ENCODE data around the gene IGF1R. TPM values are rescaled to one million over a fixed set of nuclear protein-coding genes. Genes with fewer than 3 reads are reported as not detected.
A peak's percentile ranks its signal among the peaks of the same experiment; 100 is the strongest.

IGF1R gene
- polyA plus RNA-seq, 5 donors, result 23.6 to 32.0 (median 30.6) TPM

DNA sequence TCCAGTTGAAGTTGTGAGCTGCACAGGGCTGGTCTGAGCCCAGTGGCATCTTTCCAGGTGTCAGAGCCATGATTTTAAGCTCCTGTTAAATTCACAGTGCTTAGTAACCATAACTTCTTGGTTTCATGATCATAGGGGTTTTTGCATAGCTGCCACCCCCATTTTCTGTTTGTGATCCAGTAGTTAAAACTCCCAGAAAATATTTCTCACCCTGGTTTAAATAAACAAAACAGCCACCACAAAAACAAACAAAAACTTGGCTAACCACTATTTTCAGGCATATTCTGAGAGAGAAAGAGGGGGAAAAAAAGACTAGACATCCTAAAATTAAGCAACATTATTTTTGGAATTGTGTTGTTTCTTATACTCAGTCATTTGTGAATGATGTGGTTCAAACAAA, 175.3 kb downstream of the IGF1R start:
- no peak for DNase-seq

DNA sequence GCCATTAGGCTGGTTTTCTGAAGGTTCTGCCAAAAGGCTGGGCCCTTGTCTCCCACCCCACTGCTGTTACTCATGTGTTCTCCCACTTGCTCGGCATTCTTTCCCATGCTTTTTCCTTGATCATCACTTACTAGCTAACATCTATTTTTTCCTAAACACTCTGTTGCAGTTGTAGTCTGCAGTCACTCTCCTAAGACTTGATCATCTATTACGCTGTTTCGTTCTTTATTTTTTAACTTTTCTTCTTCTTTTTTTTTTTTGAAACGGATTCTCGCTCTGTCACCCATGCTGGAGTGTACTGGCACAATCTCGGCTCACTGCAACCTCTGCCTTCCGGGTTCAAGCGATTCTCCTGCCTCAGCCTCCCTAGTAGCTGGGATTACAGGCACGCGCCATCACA, 176.3 kb downstream of the IGF1R start:
- no peak for DNase-seq

DNA sequence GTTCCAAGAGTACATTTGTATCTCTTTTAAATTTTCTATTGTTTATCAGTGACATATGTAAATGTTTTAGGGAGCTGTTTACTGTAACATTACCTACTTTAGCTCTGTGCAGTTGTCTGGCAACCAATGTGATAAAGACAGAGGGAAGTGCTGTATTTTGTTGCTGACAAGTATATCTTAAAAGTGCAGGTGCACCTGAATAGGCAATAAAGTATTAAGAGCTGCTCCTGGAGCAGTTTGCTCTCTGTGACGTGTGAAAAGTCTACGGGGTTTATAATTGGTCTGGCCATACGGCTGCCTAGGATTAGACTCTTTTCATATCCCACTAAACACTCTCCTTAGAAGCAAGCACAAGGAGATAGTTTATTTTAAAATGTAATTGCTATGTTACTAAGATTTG, 178.3 kb downstream of the IGF1R start:
- DNase-seq, result no peak

DNA sequence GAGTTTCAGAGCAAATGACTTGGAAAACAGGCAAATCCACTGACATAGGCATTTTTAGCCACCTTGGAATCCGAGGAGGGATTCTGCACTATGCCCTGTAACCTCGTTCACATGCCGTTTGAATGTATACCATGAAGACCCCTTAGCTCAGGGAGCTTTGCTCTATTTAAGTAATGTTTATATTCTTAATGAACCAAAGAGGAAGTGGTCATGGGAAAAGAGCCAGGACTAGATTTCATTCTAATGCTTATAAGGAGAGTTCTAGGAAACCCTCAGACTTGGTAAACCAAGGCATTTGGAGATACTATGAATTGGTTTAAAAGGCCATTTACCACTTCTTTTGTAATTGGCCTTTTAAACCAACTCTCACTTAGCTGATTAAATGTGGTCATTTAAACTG, 178.9 kb downstream of the IGF1R start:
- DNase-seq, result no peak

DNA sequence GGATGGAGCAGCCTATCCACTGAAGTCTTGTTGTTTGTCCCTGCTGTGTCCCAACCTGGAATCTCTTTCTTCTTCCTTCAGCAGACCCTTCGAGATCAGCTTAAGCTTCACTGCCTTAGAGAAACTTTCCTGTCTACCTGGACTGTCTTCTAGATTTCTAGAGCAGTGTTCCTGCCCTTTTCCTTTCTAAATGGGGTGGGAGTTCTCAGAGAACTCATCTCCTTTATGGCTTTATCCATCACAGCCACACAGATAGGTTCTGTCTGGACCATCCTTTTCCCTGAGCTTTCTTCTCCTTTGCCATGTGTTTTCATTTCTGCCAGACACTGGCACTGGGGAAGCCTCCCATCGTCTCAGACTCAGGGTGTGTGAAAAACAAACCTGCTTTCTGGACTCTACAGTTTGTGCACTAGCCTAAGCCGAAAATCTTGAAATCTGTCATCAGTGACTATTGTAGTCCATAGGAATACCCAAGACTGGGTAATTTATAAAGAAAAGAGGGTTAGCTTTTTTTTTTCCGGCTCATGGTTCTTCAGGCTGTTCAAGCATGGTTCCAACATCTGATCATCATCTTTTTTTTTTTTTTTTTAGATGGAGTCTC, 181.8 kb downstream of the IGF1R start:
- no peak for DNase-seq

DNA sequence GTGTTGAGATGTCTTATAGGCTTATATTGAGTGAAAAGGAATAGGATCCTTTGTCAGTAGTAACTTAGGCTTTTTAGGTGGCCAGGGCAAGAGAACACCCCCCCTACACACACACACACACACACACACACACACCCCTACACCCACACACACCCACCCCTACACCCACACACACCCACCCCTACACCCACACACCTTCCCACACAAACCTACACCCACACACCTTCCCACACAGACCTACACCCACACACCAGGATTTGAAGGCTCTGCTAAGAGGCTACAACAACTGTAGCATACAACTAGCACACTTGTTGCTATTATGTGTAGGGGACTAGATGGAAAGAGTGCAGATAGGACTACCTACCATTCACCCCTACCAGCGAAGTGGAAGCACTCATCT, 186.6 kb downstream of the IGF1R start:
- DNase-seq, result no peak

DNA sequence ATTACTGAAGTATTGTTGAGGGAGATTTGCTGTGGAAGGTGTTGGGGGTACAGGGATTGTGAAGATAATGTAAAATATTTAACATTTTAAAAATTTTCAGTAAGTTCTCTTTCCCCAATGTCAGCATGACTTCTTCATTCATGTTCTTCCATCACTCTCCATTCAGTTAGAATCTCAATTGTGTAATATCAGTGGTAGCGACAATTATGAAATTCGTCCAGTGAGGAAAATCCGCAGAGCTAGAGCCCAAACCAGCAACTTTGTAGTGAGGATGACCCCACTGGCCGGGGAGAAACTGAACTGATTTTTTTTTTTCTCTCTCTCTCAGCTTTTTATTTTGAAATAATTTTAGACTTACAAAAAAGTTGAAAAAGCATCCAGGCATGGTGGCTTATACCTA, 187.5 kb downstream of the IGF1R start:
- no peak for DNase-seq

DNA sequence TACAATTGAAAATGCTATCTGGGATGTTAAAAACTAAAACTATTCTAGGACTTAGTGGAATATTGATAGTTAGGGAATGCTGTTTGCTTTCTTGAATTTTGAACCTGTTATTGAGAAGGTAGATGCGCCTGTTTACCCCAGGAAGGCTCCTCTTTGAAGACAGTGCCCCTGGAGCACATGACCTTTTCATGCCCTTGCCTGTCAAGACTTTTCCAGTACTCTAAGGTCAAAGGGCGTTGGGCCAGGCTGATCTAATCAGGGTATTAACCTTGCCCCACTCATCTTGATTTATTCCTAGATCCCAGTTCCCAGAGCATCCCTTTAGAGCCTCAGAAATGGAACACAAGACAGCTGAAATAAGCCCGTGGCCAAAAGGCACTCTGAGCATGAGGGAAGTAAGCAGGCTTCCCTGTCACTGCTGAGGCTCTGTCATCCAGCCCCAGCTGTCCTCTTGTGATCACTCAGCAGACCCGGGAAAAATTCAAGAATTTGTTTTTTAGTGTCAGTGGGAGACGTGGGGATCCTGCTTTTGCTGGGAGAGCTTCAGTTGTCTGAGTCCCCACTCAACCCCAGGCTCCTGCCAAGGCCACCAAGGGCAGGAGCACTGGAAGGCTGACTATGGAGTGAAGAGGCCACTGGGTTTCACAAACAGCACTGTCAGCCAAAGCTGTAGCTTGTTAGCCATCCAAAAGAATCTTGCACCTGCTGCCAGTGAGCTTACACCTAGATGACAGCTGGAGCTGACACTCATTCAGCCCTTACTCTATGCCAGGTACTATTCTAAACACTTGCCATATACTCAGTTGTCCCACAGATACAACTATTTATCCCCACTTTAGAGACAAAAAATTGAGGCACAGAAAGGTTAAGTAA, 190.3 kb downstream of the IGF1R start:
- no peak for DNase-seq

DNA sequence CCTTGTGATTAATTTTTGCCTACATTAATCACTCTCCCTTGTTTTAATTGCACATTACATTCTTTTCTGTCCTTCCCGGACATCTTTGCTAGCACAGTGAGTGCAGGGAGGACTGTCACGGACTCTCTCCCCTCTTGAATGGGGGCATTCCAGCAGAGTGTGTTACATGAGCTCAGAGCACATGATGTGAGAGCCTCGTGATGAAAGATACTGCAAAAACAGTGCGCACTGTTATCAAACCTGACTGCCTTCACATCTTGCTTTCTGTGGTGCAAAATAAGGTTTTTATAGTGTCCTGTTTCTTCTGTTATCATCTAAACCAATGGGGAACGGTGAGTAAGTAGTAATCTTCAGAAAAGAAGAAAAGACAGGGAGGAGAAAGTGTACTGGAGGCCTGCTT, 191.7 kb downstream of the IGF1R start:
- no peak for DNase-seq

DNA sequence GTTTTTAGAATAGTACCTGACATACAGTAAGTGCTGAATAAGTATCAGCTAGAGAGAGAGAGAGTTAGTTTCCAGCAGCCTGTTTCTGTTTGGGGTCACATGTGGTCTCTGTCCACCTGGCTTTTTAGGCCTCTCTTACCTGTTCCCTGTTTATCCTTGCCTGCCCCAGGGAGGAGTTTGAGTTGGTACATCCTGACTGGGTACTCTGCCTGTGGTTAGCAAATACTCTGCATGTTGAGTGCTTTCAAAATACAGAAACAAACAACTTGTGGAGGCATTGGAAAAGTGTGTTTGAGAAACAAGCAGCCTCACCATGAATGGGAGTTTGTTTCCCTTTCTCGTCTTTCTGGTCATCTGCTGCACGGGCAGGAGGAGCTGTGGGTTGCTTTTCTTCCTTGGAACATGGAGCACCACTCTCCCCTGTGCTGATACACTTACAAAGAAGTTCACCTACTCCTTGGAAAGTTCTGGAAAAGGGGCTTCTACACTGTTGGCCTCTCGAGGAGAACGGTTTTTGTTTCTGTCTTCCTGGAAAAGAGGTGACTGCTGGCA, 193.2 kb downstream of the IGF1R start:
- no peak for DNase-seq

DNA sequence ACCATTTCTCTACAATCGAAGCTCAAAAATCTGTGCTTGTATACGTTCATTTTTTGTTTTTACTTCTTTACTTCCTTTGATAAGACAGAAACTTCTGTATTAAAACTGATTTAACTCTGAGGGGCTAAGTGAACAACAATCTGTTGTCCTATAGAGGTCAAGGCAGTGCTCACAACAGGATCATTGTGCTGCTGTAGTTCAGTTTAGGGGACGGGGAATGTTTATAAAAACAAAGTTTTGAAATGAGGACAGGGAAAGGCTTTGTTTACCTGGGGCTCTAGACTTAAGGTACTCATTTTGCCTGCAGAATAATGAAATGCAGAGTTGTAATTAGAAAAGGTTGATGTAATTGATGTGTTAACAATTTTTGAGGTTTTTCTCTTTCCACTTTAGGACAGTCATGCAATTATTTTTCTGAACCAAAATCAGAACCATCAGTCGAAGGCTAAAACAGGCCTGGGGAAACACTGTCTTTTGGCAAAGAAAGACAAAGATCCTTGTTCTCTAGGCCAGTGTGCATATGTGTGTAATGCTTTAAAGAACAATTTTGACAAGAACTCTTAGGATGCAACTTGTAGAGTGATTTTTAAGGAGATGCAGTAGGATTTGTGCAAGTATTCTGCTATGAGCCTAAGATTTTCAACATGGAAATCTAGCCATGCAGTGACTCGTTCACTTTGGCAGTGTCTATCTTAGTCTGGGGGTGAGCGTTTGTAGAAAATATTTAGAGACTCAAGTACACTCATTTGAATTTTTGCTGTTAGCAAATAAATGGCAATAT, 194.0 kb downstream of the IGF1R start:
- DNase-seq, result no peak

DNA sequence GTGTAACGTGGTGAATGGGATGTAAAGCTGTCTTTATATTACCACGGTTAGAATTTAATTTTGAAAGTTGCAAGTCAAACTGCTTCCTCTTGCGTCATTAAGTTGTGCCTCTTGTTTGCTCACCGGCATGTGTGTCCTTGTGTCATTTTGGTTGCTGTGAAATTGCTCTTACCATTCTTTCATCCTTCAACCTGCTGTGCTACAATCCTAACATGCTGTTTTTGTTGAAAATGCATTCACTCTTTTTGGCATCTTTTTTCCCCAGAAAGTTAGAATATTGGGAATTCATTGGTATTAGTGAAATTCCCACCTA, 194.6 kb downstream of the IGF1R start:
- DNase-seq, result no peak

DNA sequence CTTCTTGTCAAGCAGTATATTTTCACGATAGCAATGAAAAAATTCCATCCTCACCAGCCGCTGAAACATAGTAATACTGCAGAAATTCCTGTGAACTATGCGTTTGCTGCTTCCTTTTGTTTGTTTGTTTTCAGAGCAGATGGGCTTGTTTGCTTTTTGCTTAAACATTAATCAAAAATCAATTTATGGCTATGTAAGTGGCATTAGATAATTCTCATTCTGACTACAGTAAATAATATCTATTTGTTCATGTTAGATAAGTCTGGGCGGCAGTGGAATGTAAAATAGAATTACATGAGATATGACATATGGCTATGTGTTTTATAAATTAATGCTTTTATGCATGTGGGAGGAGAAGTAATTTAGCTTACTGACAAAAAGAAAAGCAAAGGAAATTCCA, 195.5 kb downstream of the IGF1R start:
- no peak for DNase-seq

DNA sequence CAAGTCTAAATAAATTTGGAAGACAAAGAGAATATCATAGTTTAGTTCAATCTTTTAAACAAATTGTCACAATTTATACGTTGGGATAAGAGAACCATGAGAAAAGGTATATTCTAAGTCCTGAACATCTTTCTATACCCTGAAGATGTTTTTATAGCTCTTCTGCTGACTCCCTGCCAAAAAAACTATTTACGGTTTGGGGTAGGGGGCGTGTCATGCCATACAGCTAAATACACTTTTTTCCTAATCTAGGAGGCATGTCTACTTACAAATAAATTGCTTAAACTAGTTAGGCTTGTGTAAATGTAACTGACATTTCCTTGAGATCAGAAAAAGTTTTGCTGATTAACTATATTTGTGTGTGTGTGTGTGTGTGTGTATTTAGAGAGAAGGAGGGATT, 195.9 kb downstream of the IGF1R start:
- no peak for DNase-seq

DNA sequence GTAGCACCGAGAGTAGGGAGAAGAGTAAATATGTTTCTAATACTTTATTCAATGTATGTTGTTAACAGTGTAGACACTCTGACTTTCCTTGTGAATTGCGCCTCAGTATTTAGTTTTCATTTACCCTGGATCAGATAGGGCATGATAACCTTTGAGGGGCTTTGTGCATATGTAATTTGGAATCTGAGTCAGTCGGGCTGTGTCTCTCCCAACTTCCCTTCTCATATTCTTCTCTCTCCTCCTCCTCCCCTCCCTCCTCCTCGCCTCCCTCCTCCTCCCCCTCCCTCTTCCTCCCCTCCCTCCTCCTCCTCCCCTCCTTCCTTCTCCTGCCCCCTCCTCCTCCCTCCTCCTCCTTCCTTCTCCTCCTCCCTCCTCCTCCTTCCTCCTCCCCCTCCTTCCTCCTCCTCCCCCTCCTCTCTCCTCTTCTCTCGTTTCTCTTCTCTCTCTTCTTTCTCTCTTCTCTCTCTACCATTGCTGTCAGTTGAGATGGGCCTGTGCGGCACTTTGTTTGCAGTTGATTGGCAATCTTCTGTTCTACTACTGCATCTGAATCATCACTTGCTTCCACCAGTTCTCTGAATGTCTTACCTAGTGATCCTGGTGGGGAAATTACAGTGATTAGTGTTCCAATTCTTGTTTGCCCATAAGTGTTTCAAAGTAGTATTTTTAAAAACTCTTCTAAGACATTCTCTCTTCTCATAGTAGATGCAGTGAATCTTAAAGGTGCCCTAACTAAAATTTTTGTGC, 197.0 kb downstream of the IGF1R start:
- DNase-seq, result no peak

DNA sequence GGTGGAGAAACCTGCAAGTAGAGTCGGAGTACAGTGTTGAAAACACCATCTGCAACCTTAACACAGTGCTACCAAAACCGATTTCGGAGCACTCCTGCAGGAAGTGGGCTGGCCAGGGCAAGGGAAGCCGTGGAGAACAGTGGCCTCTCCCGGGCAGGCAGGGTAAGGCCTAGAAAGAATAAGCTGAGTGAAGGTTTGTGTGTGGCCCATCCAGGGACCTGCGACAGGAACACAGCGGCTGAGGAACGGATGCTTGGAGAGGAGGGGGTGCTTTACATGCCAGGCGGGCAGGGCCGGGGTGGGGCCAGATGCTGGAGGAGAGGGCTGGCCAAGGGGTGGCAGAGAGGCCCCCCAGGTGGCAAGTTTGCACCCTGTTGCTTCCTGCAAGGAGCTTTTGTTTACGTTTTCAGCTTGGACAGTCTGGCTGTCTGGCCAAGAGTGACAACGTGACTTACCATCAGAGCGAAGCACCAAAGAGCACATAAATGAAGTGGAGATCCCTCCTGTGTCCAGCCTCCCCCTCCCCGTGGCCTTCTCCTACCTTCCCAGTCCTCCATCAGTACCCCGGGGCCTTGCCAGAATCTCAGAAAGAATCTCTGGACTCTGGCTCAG, 202.7 kb downstream of the IGF1R start:
- DNase-seq, result peak; percentile 60 to 72

DNA sequence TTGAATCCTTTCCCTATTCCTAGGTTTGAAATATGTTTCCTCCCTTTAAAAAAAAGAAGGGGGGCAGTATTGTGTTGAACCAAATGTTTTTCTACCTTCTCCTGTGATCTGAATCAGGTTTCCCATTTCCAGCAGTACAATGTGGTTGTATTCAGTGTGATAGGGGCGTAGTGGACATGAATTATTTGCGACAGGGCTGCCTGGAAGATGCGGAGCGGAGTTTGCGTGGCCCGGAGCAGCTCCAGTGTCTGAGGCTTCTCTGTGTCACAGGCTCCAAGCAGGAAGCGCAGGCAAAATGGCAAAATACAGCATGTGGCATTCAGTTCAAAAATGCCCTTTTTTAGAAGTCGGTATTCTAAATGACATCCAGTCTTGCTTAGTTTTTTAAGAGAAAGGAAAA, 204.8 kb downstream of the IGF1R start:
- DNase-seq, result peak; percentile 85 to 90

DNA sequence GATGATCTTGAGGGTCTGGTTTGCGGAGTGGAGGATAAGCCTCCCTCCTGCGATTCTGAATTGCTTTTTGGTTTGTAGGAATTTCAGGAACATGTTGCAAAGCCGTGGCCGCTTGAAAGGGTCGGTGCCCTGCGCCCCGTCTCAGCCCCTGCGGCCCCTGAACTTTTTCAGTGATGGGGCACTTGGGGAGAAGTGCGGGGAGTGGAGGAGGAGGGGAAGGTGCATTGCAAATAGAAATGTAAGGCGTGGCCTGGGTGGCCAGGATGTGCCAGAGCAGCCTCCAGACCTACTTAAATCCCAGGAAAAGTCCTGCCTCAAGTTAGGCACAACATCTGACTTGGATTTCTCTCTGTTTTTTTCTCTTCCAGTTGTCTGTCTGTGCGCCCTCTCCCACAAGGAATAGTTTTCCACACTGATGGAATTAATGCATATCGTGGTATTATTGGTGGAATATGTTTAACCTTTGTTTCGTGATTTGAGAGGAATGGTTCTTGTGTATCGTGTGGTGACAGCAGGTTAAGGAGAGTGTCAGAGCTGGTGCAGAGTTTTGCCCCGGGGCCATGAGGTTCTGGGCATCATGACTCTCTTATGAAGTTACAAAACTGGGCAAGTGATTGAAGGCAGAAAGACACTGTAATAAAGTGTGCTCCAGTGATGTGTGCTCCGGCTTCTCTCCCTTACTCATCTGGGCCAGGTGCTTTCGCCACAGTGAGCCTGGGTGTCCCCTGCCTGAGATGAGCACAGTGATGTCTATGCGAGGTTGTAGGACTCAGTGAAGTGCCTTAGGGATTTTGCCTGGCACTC, 205.5 kb downstream of the IGF1R start:
- DNase-seq, result no peak

DNA sequence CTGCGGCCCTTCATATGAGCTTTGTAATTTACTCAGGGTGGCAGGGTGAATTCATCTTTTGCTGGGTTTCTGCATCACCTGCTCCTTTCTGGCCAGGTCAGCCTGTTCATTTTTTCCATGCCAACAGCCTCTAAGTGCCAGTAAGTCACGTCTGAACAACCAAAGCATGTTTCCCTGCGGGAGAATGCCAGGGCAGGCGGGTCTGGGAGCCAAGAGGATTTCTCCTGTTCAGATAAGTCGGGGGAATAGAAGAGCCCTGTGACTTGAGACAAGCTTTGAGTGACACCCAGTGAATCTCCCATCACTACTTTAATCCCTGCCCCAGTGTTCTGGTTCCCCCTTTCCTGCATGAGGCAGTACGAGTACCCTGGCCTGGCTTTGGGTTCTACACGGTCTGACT, 206.2 kb downstream of the IGF1R start:
- no peak for DNase-seq

DNA sequence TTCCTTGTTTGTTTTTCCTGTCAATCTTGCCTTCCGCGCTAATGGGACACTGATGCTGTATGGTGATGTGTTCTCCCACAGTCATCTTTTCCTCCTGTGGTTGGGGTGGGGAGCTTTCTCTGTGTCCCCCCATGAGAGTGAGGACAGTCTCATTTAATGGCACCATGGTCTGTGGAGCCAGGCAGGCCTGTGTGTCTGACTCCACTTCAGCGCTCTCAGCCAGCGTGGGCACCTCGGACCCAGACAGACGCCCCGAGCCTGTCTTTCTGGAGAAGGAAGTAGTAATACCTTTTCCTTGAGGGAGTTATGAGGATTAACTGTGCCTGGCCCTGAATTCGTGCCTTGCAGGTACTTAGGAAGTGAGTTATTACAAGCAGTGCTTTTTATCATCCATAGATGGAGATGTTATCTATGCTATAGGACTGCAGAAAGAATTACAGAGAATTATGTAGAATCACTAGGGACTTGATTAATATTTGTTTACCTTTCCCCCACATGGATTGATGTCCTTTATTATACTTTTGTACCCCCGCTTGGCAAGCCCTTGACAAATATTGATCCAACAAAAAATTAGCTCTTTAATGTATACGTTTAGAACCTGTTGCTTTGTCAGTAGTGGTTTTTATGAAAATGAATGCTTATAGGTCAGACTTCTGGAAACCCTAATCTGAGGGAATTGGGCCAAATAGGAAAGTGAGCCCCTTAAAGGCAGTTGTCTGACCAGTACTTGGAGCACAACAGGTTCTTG, 206.9 kb downstream of the IGF1R start:
- no peak for DNase-seq

All from right lung (tissue), 5 donors.